Glutamatergic neuron (in vitro differentiated cells): ENCODE results near the gene GAS5. TPM values are rescaled to one million over a fixed set of nuclear protein-coding genes. Genes with fewer than 3 reads are reported as not detected.
"Not testable (repeated sequence)": the region's sequence is repeated elsewhere in the genome, so short reads cannot be mapped to it uniquely, and the experiment has no call there.

Experiments used
- DNase-seq: peaks from one replicate; pipeline ENCODE4 v3.0.0; 2022
- H3K27ac Mint-ChIP-seq: one replicate; pipeline ENCODE4 v1.8.0; 2020; ENCODE audit warnings: mild to moderate bottlenecking, mixed read lengths, inconsistent platforms; ENCODE audit not compliant: unreplicated experiment
- H3K27me3 Mint-ChIP-seq: one replicate; pipeline ENCODE4 v1.8.0; 2020; ENCODE audit warnings: mild to moderate bottlenecking, moderate library complexity, mixed read lengths, inconsistent platforms; ENCODE audit not compliant: unreplicated experiment
- H3K36me3 Mint-ChIP-seq: one replicate; pipeline ENCODE4 v1.8.0; 2020; ENCODE audit warnings: mild to moderate bottlenecking, mixed read lengths, inconsistent platforms; ENCODE audit not compliant: unreplicated experiment
- H3K4me1 Mint-ChIP-seq: one replicate; pipeline ENCODE4 v1.8.0; 2020; ENCODE audit warnings: mild to moderate bottlenecking, low read depth, mixed read lengths, inconsistent platforms; ENCODE audit not compliant: unreplicated experiment
- H3K4me3 Mint-ChIP-seq: one replicate; pipeline ENCODE4 v1.8.0; 2020; ENCODE audit warnings: mild to moderate bottlenecking, mixed read lengths, inconsistent platforms; ENCODE audit not compliant: unreplicated experiment
- H3K9me3 Mint-ChIP-seq: one replicate; pipeline ENCODE4 v1.8.0; 2020; ENCODE audit warnings: mild to moderate bottlenecking, moderate library complexity, mixed read lengths, inconsistent platforms; ENCODE audit not compliant: unreplicated experiment
- total RNA-seq: library from RNA; stranded (reverse); fragmentation: NEBNext Ultra II Directional; extraction: Animal tissue kit (Norgen Biotek cat#: 25700); gene quantifications from one replicate; pipeline ENCODE4 v1.2.1, GENCODE V29; 2021; ENCODE audit not compliant: unreplicated experiment
- TF ChIP-seq, protein P1 (sequence below): fragments of 200-600 bp; sonication (generic); IDR thresholded peaks from one replicate; pipeline ENCODE4 v1.5.0; 2021; ENCODE audit not compliant: partially characterized antibody, unreplicated experiment

GAS5 gene
- total RNA-seq, 1 donor from 2014 or later = 281 TPM

DNA sequence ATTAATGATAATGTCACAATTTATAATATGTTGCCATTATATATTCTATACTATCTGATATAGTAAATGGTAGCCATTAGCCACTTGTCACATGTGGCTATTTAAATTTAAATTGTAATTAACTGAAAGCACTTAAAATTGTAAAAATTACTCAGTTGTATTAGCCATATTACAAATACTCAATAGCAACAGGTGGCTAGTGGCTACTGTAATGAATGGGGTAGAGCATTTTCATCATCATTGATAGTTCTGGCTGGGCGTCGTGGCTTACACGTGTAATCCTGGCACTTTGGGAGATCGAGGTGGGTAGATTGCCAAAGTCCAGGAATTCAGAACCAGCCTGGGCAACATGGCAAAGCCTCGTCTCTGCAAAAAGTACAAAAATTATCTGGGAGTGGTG lies 16.9 kb upstream of the GAS5 start:
- H3K36me3 Mint-ChIP-seq = no peaks in the 10 kb centered on the region
- TF ChIP-seq, protein P1, sequence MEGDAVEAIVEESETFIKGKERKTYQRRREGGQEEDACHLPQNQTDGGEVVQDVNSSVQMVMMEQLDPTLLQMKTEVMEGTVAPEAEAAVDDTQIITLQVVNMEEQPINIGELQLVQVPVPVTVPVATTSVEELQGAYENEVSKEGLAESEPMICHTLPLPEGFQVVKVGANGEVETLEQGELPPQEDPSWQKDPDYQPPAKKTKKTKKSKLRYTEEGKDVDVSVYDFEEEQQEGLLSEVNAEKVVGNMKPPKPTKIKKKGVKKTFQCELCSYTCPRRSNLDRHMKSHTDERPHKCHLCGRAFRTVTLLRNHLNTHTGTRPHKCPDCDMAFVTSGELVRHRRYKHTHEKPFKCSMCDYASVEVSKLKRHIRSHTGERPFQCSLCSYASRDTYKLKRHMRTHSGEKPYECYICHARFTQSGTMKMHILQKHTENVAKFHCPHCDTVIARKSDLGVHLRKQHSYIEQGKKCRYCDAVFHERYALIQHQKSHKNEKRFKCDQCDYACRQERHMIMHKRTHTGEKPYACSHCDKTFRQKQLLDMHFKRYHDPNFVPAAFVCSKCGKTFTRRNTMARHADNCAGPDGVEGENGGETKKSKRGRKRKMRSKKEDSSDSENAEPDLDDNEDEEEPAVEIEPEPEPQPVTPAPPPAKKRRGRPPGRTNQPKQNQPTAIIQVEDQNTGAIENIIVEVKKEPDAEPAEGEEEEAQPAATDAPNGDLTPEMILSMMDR = no peak
- H3K4me3 Mint-ChIP-seq = no peak overlapping the region
- no peaks in the 10 kb centered on the region for H3K4me1 Mint-ChIP-seq
- DNase-seq = no peak
- H3K9me3 Mint-ChIP-seq = no peaks in the 10 kb centered on the region
- no peak overlapping the region for H3K27ac Mint-ChIP-seq
- no peaks in the 10 kb centered on the region for H3K27me3 Mint-ChIP-seq

DNA sequence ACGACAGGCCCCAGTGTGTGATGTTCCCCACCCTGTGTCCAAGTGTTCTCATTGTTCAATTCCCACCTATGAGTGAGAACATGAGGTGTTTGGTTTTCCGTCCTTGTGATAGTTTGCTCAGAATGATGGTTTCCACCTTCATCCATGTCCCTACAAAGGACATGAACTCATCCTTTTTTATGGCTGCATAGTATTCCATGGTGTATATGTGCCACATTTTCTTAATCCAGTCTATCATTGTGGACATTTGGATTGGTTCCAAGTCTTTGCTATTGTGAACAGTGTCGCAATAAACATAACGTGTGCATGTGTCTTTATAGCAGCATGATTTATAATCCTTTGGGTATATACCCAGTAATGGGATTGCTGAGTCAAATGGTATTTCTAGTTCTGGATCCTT lies 13.3 kb upstream of the GAS5 start:
- H3K27ac Mint-ChIP-seq, H3K4me1 Mint-ChIP-seq: not testable (repeated sequence)

DNA sequence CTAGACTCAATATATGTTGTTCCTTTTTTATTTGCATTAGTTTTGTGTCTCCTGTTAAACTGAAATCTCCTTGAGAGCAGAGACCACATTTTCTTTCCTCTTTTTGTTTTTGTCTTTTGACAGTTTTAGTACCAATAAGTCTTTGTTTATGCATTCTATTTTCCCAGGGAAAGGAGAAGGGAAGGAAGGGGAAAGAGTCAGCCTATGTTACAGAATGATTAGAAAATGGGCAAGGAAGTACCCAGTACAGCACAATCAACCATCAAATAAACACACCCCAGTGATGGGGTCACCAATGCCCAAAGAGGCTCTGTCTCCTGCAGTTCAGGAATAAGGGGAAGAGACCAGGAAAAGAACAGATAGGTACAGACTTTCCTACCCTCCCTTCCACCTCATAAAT lies 10.5 kb upstream of the GAS5 start:
- Mint-ChIP-seq H3K4me1 (no peaks in the 10 kb centered on the region), H3K27me3 (no peaks in the 10 kb centered on the region)
- TF ChIP-seq, protein P1 = no peak

More for the DNA sequence above, 13.3 kb upstream of the GAS5 start:
- not testable (repeated sequence) for H3K4me3 Mint-ChIP-seq, H3K27me3 Mint-ChIP-seq, DNase-seq, H3K36me3 Mint-ChIP-seq, H3K9me3 Mint-ChIP-seq

DNA sequence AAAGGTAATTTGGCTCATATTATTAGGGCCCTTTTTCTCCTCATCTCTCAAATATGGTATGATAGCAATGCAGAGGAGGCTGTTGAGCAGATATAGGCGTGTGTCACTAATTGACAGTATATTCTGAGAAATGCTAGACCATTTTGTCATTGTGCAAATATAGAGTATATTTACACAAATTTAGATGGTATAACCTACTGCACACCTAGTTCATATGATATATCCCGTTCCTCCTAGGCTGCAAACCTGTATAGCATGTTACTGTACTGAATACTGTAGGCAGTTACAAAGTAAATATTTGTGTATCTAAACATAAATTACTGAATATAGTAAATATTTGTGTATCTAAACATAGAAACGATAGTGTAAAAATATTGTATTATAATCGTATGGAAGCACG lies 8.9 kb upstream of the GAS5 start:
- Mint-ChIP-seq H3K27me3 (no peaks in the 10 kb centered on the region), H3K4me1 (no peaks in the 10 kb centered on the region), H3K36me3 (no peaks in the 10 kb centered on the region), H3K9me3 (no peaks in the 10 kb centered on the region), H3K27ac (no peak overlapping the region), H3K4me3 (no peak overlapping the region)
- DNase-seq = no peak
- TF ChIP-seq, protein P1 = no peak

More for the DNA sequence above, 10.5 kb upstream of the GAS5 start:
- Mint-ChIP-seq H3K36me3 (no peaks in the 10 kb centered on the region), H3K27ac (no peak overlapping the region), H3K4me3 (no peak overlapping the region), H3K9me3 (no peaks in the 10 kb centered on the region)
- no peak for DNase-seq

DNA sequence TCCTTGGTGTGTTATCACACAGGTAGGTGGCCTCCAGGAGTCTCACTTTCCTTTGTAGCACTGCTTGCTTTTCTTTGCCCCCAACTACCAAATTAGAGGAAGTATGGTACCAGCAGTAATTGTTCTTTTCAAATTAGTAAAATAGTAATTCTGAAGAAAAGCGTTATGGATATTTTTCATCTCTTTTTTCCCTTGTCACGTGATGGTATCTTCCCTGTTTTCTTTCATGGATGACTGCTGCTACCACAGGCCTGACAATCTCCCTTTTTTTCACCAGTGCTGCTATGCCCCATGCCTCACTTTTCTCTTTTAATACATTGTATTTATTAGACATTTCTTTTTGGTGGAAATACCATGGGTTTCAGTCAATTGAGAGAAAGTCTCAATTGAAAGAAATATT lies 3.7 kb upstream of the GAS5 start:
- peaks cover 7% of the 10 kb centered on the region for H3K27me3 Mint-ChIP-seq
- H3K4me1 Mint-ChIP-seq = peaks cover 4% of the 10 kb centered on the region
- no peak for DNase-seq
- H3K4me3 Mint-ChIP-seq = no peak overlapping the region
- TF ChIP-seq, protein P1 = no peak
- peak overlapping the region; percentile 11 for H3K27ac Mint-ChIP-seq
- H3K36me3 Mint-ChIP-seq = no peaks in the 10 kb centered on the region
- peaks cover 12% of the 10 kb centered on the region for H3K9me3 Mint-ChIP-seq

DNA sequence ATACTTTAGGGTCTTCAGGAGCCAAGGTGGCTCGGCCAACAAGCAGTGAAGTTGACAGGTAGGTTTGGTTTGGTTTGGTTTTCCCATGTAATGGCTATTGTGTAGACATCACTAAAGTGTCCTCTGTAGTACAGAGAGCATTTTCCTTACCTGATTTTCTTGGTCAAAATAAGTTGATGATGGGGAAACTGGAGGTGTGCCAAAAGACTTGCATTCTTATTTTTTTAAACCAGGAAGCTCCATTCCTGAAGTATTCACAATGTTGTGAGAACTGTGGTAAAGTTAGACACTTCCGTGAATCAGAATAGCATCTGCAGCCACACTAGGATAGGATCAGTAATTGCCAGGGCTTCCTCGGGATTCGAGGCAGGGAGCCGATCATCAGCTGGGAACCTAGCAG lies 3.3 kb upstream of the GAS5 start:
- peaks cover 8% of the 10 kb centered on the region for H3K4me1 Mint-ChIP-seq
- DNase-seq = no peak
- H3K36me3 Mint-ChIP-seq = no peaks in the 10 kb centered on the region
- peaks cover 12% of the 10 kb centered on the region for H3K9me3 Mint-ChIP-seq
- no peak overlapping the region for H3K27ac Mint-ChIP-seq
- TF ChIP-seq, protein P1 = no peak
- no peak overlapping the region for H3K4me3 Mint-ChIP-seq
- peaks cover 7% of the 10 kb centered on the region for H3K27me3 Mint-ChIP-seq
